Upper lobe of left lung (tissue), 6 donors: Measurements from ENCODE around the gene HPCA. TPM values are rescaled to one million over a fixed set of nuclear protein-coding genes. Genes with fewer than 3 reads are reported as not detected.

Experiments
- ATAC-seq, 2 donors: fragments of 200-7000 bp; cut with Tn5 transposase; one replicate each; pipeline ENCODE4 v1.9.1; 2022; ENCODE audit warnings: mild to moderate bottlenecking in 2 of 2, moderate library complexity in 2 of 2; ENCODE audit not compliant: low FRiP score in 2 of 2
- DNase-seq, 2 donors: peaks; one replicate each; pipeline ENCODE4 v3.0.0-alpha.2; 2019 to 2020
- H3K27ac ChIP-seq, 4 donors: fragments of 200-600 bp; sonication (generic); one replicate each; pipeline ENCODE4 v1.5.1; 2016 to 2019
- H3K27me3 ChIP-seq, 4 donors: fragments of 200-600 bp; sonication (generic); one replicate each; pipeline ENCODE4 v1.5.1; 2017 to 2019
- H3K36me3 ChIP-seq, 4 donors: fragments of 200-600 bp; sonication (generic); one replicate each; pipeline ENCODE4 v1.5.1; 2016 to 2019
- H3K4me1 ChIP-seq, 4 donors: fragments of 200-600 bp; sonication (generic); one replicate each; pipeline ENCODE4 v1.5.1; 2018 to 2019
- H3K4me3 ChIP-seq, 4 donors: fragments of 200-600 bp; sonication (generic); one replicate each; pipeline ENCODE4 v1.5.1; 2017 to 2019; ENCODE audit warnings: mild to moderate bottlenecking in 2 of 4, moderate library complexity in 1 of 4
- H3K9me3 ChIP-seq, 4 donors: fragments of 200-600 bp; sonication (generic); one replicate each; pipeline ENCODE4 v1.5.1; 2018 to 2019
- CTCF ChIP-seq, 6 experiments: fragments of 450-650 bp in 4 of 6; fragments of 200-600 bp in 2 of 6; sonication (generic) in 2 of 6; IDR thresholded peaks; one replicate each; pipeline ENCODE4 v1.5.1; 2016 to 2019; ENCODE audit warnings: antibody characterized with exemption in 6 of 6
- EP300 ChIP-seq, 4 donors: sonication (generic); formaldehyde crosslinking; IDR thresholded peaks; one replicate each; pipeline ENCODE4 v1.5.1; 2017; ENCODE audit warnings: antibody characterized with exemption in 4 of 4, control low read depth in 2 of 4
- POLR2A ChIP-seq, 4 donors: fragments of 450-650 bp; IDR thresholded peaks; one replicate each; pipeline ENCODE4 v1.5.1; 2016 to 2017; ENCODE audit warnings: antibody characterized with exemption in 4 of 4, mild to moderate bottlenecking in 2 of 4
- POLR2AphosphoS5 ChIP-seq, 2 donors: sonication (generic); formaldehyde crosslinking; IDR thresholded peaks; one replicate each; pipeline ENCODE4 v1.5.1; 2017; ENCODE audit warnings: antibody characterized with exemption in 2 of 2
- WGBS, 2 donors: methylation state at CpG; one replicate each; pipeline ENCODE4 v1.1.5; 2017 to 2018; 5-methylcytosine and 5-hydroxymethylcytosine counted together
- total RNA-seq, 6 donors: library from RNA; depleted of rRNA in 4 of 6; stranded (reverse); fragments of >200 nt in 4 of 6; gene quantifications; one replicate each; pipeline versions ENCODE4 v1.1.0 to v1.2.1, GENCODE V29; 2016 to 2021
- donor health status: DM: no; HTN: no; CAD: no; lungs with moderate emphysema.
- donor health status: DM: no; HTN: yes; CAD: no; lungs with severe emphysema.

The HPCA gene
- total RNA-seq, 6 donors from 2014 or later: not detected

GRCh38 chr1:32874860-32875752, 11.2 kb upstream of the HPCA start:
- no peaks in the 10 kb centered on the region for H3K36me3 ChIP-seq
- no peak overlapping the region for H3K4me3 ChIP-seq
- no peaks in the 10 kb centered on the region for H3K9me3 ChIP-seq
- DNase-seq (no peak), ATAC-seq (no peak)
- no peak overlapping the region for H3K27ac ChIP-seq
- WGBS, 2 donors: 67 to 69% methylated on average over 5 of the region's 5 CpGs
- peaks cover 10 to 28% (median 17%) of the 10 kb centered on the region in 4 donors for H3K4me1 ChIP-seq
- peaks cover 0 to 12% (median 5%) of the 10 kb centered on the region in 4 donors for H3K27me3 ChIP-seq
- TF ChIP-seq POLR2A (IDR thresholded peaks at IDR 0.05) (no peak), CTCF (IDR thresholded peaks at IDR 0.05) (no peak), EP300 (IDR thresholded peaks at IDR 0.05) (no peak), POLR2AphosphoS5 (IDR thresholded peaks at IDR 0.05) (no peak)

GRCh38 chr1:32876341-32877210, 9.7 kb upstream of the HPCA start:
- H3K27ac ChIP-seq: no peak overlapping the region
- TF ChIP-seq POLR2AphosphoS5 (IDR thresholded peaks at IDR 0.05) (no peak), CTCF (IDR thresholded peaks at IDR 0.05) (peak; percentile 56 to 92 (median 91))
- H3K9me3 ChIP-seq: no peaks in the 10 kb centered on the region
- peaks cover 0 to 4% (median 1%) of the 10 kb centered on the region in 4 donors for H3K27me3 ChIP-seq
- 39 to 48% methylated on average over 6 to 12 of the region's 16 CpGs for WGBS, 2 donors
- H3K36me3 ChIP-seq: no peaks in the 10 kb centered on the region
- H3K4me1 ChIP-seq: peaks cover 4 to 17% (median 8%) of the 10 kb centered on the region in 4 donors
- no peak overlapping the region for H3K4me3 ChIP-seq
- ATAC-seq (peak; percentile 75 to 80), DNase-seq (peak; percentile 73 to 92)

- Histone ChIP-seq H3K4me1 (peaks cover 0 to 21% (median 8%) of the 10 kb centered on the region in 4 donors), H3K36me3 (no peaks in the 10 kb centered on the region), H3K27ac (no peak overlapping the region), H3K27me3 (peaks cover 0 to under 1% (median 0%) of the 10 kb centered on the region in 4 donors), H3K4me3 (no peak overlapping the region), H3K9me3 (no peaks in the 10 kb centered on the region)
- WGBS, 2 donors: 66 to 73% methylated on average over 13 of the region's 13 CpGs
- TF ChIP-seq POLR2AphosphoS5 (IDR thresholded peaks at IDR 0.05) (no peak), CTCF (IDR thresholded peaks at IDR 0.05) (no peak), POLR2A (IDR thresholded peaks at IDR 0.05) (no peak), EP300 (IDR thresholded peaks at IDR 0.05) (no peak)
- ATAC-seq (no peak), DNase-seq (no peak)
These were observed 8.8 kb upstream of the HPCA start for GRCh38 chr1:32877211-32878110.

- Histone ChIP-seq H3K4me3 (no peak overlapping the region), H3K36me3 (no peaks in the 10 kb centered on the region), H3K4me1 (peaks cover 0 to 16% (median 4%) of the 10 kb centered on the region in 4 donors), H3K9me3 (no peaks in the 10 kb centered on the region), H3K27me3 (no peaks in the 10 kb centered on the region), H3K27ac (no peak overlapping the region)
- no peak for TF ChIP-seq POLR2AphosphoS5 (IDR thresholded peaks at IDR 0.05)
- TF ChIP-seq POLR2A (IDR thresholded peaks at IDR 0.05): no peak
- no peak for TF ChIP-seq EP300 (IDR thresholded peaks at IDR 0.05)
- TF ChIP-seq CTCF (IDR thresholded peaks at IDR 0.05): no peak
- DNase-seq (no peak), ATAC-seq (no peak)
- WGBS, 2 donors: 71 to 83% methylated on average over 4 to 6 of the region's 6 CpGs
These were observed 8.1 kb upstream of the HPCA start for GRCh38 chr1:32878183-32878582.
